HG02870 (cell line): ENCODE data around the gene RAD51B.
"Not testable (repeated sequence)": the region's sequence is repeated elsewhere in the genome, so short reads cannot be mapped to it uniquely, and the experiment has no call there.

Experiments
- ATAC-seq: cut with Tn5 transposase; IDR thresholded peaks from one replicate; pipeline ENCODE4 v1.9.1; 2021; ENCODE audit warnings: mild to moderate bottlenecking, moderate library complexity; ENCODE audit not compliant: unreplicated experiment

The RAD51B gene

GRCh38 chr14:68762953-68763764 lies 943.6 kb downstream of the RAD51B start:
- no peak for ATAC-seq

GRCh38 chr14:68763843-68764242 lies 944.3 kb downstream of the RAD51B start:
- not testable (repeated sequence) for ATAC-seq

GRCh38 chr14:68766299-68767247 lies 947.0 kb downstream of the RAD51B start:
- no peak for ATAC-seq

- no peak for ATAC-seq
Measured at GRCh38 chr14:68767248-68767645, 947.7 kb downstream of the RAD51B start.

GRCh38 chr14:68768316-68768715 lies 948.7 kb downstream of the RAD51B start:
- no peak for ATAC-seq

GRCh38 chr14:68770051-68770450 lies 950.5 kb downstream of the RAD51B start:
- no peak for ATAC-seq

GRCh38 chr14:68770553-68771286 lies 951.1 kb downstream of the RAD51B start:
- no peak for ATAC-seq

- no peak for ATAC-seq
Measured at GRCh38 chr14:68771631-68772030, 952.1 kb downstream of the RAD51B start.

GRCh38 chr14:68772761-68773381 lies 953.3 kb downstream of the RAD51B start:
- ATAC-seq = no peak

GRCh38 chr14:68774771-68775613 lies 955.4 kb downstream of the RAD51B start:
- ATAC-seq = no peak

- ATAC-seq = no peak
Measured at GRCh38 chr14:68775614-68776126, 956.1 kb downstream of the RAD51B start.

GRCh38 chr14:68777644-68778043 lies 958.1 kb downstream of the RAD51B start:
- ATAC-seq = no peak
